Mesenchymal stem cell (in vitro differentiated cells and primary cell): ENCODE data around the gene RPL31.

Experiments used
- DNase-seq: peaks from one replicate; pipeline ENCODE4 v3.0.0-alpha.2; 2013
- H2AFZ ChIP-seq: one replicate; pipeline ENCODE4 v1.6.1; 2013; ENCODE audit warnings: low read depth, mild to moderate bottlenecking, control low read depth, inconsistent platforms, low read length, moderate library complexity
- H2AK5ac ChIP-seq: 2 replicates; pipeline ENCODE4 v1.6.1; 2013; ENCODE audit warnings: low read length, moderate library complexity, mild to moderate bottlenecking, inconsistent platforms; ENCODE audit not compliant: severe bottlenecking
- H2BK120ac ChIP-seq: one replicate; pipeline ENCODE4 v1.6.1; 2013; ENCODE audit warnings: low read depth, mild to moderate bottlenecking, inconsistent platforms, low read length, moderate library complexity
- H2BK12ac ChIP-seq, 2 experiments: one replicate each; pipeline ENCODE4 v1.6.1; 2013; ENCODE audit warnings: inconsistent platforms in 2 of 2, low read length in 2 of 2, mild to moderate bottlenecking in 2 of 2, moderate library complexity in 2 of 2, control low read depth in 1 of 2
- H2BK15ac ChIP-seq: one replicate; pipeline ENCODE4 v1.6.1; 2013; ENCODE audit warnings: mild to moderate bottlenecking, low read depth, inconsistent platforms; ENCODE audit not compliant: poor library complexity, severe bottlenecking
- H2BK5ac ChIP-seq: 2 replicates; pipeline ENCODE4 v1.6.1; 2013; ENCODE audit warnings: low read depth, mild to moderate bottlenecking, low read length, control low read depth, inconsistent platforms; ENCODE audit not compliant: poor library complexity, severe bottlenecking
- H3K14ac ChIP-seq, 2 experiments: one replicate each; pipeline ENCODE4 v1.6.1; 2013; ENCODE audit warnings: inconsistent platforms in 2 of 2, low read length in 2 of 2, control low read depth in 1 of 2, mild to moderate bottlenecking in 1 of 2, moderate library complexity in 1 of 2
- H3K18ac ChIP-seq, 2 experiments: one replicate each; pipeline ENCODE4 v1.6.1; 2013; ENCODE audit warnings: inconsistent platforms in 2 of 2, low read length in 2 of 2, control low read depth in 1 of 2, low read depth in 1 of 2, mild to moderate bottlenecking in 1 of 2
- H3K23ac ChIP-seq, 2 experiments: one replicate each; pipeline ENCODE4 v1.6.1; 2013; ENCODE audit warnings: inconsistent platforms in 2 of 2, low read length in 2 of 2, mild to moderate bottlenecking in 2 of 2, moderate library complexity in 2 of 2, control low read depth in 1 of 2
- H3K27ac ChIP-seq: 2 replicates; pipeline ENCODE4 v1.5.1; 2013; ENCODE audit warnings: mild to moderate bottlenecking, moderate library complexity, low read length, control low read depth, inconsistent platforms; ENCODE audit not compliant: poor library complexity, severe bottlenecking
- H3K27me3 ChIP-seq, 2 experiments: 2 replicates each; pipeline versions ENCODE4 v1.6.1 to v1.7.0; 2013; ENCODE audit warnings: low read length in 2 of 2, mild to moderate bottlenecking in 2 of 2, moderate library complexity in 2 of 2, control low read depth in 1 of 2, inconsistent platforms in 1 of 2; ENCODE audit not compliant: control insufficient read depth in 1 of 2, insufficient read depth in 1 of 2
- H3K36me3 ChIP-seq, 2 experiments: 2 replicates each; pipeline versions ENCODE4 v1.6.1 to v1.7.0; 2013; ENCODE audit warnings: low read length in 2 of 2, control low read depth in 1 of 2, inconsistent platforms in 1 of 2, low read depth in 1 of 2, mild to moderate bottlenecking in 1 of 2; ENCODE audit not compliant: insufficient read depth in 2 of 2, control insufficient read depth in 1 of 2
- H3K4ac ChIP-seq, 2 experiments: one replicate each; pipeline ENCODE4 v1.6.1; 2013; ENCODE audit warnings: inconsistent platforms in 2 of 2, low read length in 2 of 2, mild to moderate bottlenecking in 2 of 2, moderate library complexity in 2 of 2, control low read depth in 1 of 2, low read depth in 1 of 2
- H3K4me1 ChIP-seq: 2 replicates; pipeline ENCODE4 v1.6.1; 2013; ENCODE audit warnings: low read depth, low read length, control low read depth; ENCODE audit not compliant: control insufficient read depth, insufficient read depth
- H3K4me2 ChIP-seq: 2 replicates; pipeline ENCODE4 v1.6.1; 2013; ENCODE audit warnings: low read length, mild to moderate bottlenecking, inconsistent platforms; ENCODE audit not compliant: poor library complexity, severe bottlenecking
- H3K4me3 ChIP-seq, 2 experiments: 2 replicates each; pipeline versions ENCODE4 v1.5.1 to v1.7.0; 2013; ENCODE audit warnings: low read length in 2 of 2, mild to moderate bottlenecking in 2 of 2, control low read depth in 1 of 2, low read depth in 1 of 2; ENCODE audit not compliant: insufficient read depth in 1 of 2
- H3K79me1 ChIP-seq: replicated peaks from 2 replicates; pipeline ENCODE4 v1.6.1; 2013; ENCODE audit warnings: mild to moderate bottlenecking, control low read depth, low read length, inconsistent platforms; ENCODE audit not compliant: poor library complexity, severe bottlenecking
- H3K9ac ChIP-seq: 2 replicates; pipeline ENCODE4 v1.7.0; 2013; ENCODE audit warnings: mild to moderate bottlenecking, low read length, moderate library complexity
- H3K9me3 ChIP-seq: 2 replicates; pipeline ENCODE4 v1.7.0; 2013; ENCODE audit warnings: mild to moderate bottlenecking, low read length; ENCODE audit not compliant: control insufficient read depth
- H4K8ac ChIP-seq: one replicate; pipeline ENCODE4 v1.6.1; 2013; ENCODE audit warnings: inconsistent platforms, mild to moderate bottlenecking, low read length, moderate library complexity
- H4K91ac ChIP-seq: one replicate; pipeline ENCODE4 v1.6.1; 2013; ENCODE audit warnings: mild to moderate bottlenecking, low read length, inconsistent platforms
- WGBS: methylation state at CpG from one replicate; pipeline ENCODE4 v1.1.7; 2013; ENCODE audit warnings: mixed read lengths; 5-methylcytosine and 5-hydroxymethylcytosine counted together

RPL31 gene

GRCh38 chr2:101026923-101027469, 24.9 kb downstream of the RPL31 start:
- Histone ChIP-seq H2BK12ac (no peak overlapping the region), H3K23ac (no peak overlapping the region), H3K14ac (no peak overlapping the region), H2AK5ac (no peak overlapping the region), H4K8ac (peak overlapping the region; percentile 9), H4K91ac (no peak overlapping the region), H3K79me1 (no peaks in the 10 kb centered on the region), H2AFZ (no peak overlapping the region), H3K36me3 (peaks cover 13 to 75% of the 10 kb centered on the region in 2 experiments), H3K9ac (no peak overlapping the region), H2BK5ac (no peak overlapping the region), H2BK120ac (no peak overlapping the region), H3K4me2 (no peak overlapping the region), H3K27me3 (no peaks in the 10 kb centered on the region), H3K4me1 (peaks cover 2% of the 10 kb centered on the region), H3K18ac (no peak overlapping the region), H3K4me3 (no peak overlapping the region), H3K27ac (no peak overlapping the region), H3K9me3 (no peaks in the 10 kb centered on the region), H3K4ac (no peak overlapping the region), H2BK15ac (no peak overlapping the region)
- WGBS: 95% methylated on average over 15 of the region's 15 CpGs
- no peak for DNase-seq

- WGBS: 98% methylated on average over 8 of the region's 8 CpGs
- Histone ChIP-seq H3K23ac (no peak overlapping the region), H4K8ac (no peak overlapping the region), H2AFZ (no peak overlapping the region), H2AK5ac (no peak overlapping the region), H3K4ac (no peak overlapping the region), H2BK5ac (no peak overlapping the region), H3K18ac (no peak overlapping the region), H3K4me1 (peaks cover 2% of the 10 kb centered on the region), H3K79me1 (no peaks in the 10 kb centered on the region), H3K36me3 (peaks cover 13 to 77% of the 10 kb centered on the region in 2 experiments), H3K9me3 (no peaks in the 10 kb centered on the region), H3K4me3 (no peak overlapping the region), H3K14ac (no peak overlapping the region), H3K9ac (no peak overlapping the region), H2BK15ac (no peak overlapping the region), H3K27me3 (no peaks in the 10 kb centered on the region), H3K4me2 (no peak overlapping the region), H4K91ac (no peak overlapping the region), H3K27ac (no peak overlapping the region), H2BK12ac (no peak overlapping the region), H2BK120ac (no peak overlapping the region)
- no peak for DNase-seq
Measured at GRCh38 chr2:101027852-101028251, 25.8 kb downstream of the RPL31 start.

DNA sequence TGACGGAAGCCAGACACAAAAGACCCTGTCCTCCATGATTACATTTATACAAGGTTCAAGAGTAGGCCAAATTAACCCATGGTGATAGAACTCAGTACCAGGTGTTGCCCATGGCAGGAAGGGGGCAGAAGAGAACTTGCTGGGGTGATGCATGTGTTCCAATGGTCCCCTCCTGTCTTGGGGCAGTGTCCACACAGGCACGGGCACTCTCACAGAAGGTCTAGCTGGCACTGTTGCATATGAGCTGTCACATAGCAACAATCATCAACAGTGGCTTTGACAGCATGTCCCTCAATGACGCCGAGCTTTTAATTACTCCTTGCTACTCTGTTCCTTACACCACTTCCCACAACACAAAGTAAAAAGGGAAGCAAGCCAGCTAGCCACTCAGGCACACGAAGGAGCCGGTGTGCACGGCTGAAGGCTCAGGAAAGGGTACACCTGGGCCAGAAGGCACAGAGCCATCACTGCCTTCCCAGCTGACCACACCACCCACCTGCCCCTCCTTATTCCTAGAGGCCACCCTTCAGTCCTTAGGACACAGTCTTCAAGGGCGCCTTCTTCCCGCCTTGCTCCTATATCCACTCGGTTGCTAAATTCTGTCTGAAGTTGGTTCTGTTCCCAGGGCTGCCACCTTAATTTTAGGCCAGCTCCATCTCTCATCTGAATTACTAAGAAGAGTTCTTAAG, 28.9 kb downstream of the RPL31 start:
- Histone ChIP-seq H3K27ac (no peak overlapping the region), H2AFZ (no peak overlapping the region), H2BK12ac (no peak overlapping the region), H4K8ac (peak overlapping the region; percentile 62), H2BK5ac (no peak overlapping the region), H3K79me1 (no peaks in the 10 kb centered on the region), H2BK120ac (no peak overlapping the region), H4K91ac (peak overlapping the region; percentile 54), H2BK15ac (no peak overlapping the region), H3K4ac (no peak overlapping the region), H3K36me3 (peaks cover 25 to 89% of the 10 kb centered on the region in 2 experiments), H3K18ac (no peak overlapping the region), H3K14ac (peak overlapping the region in 1 of 2 experiments; percentile 1), H3K27me3 (no peaks in the 10 kb centered on the region), H3K9ac (no peak overlapping the region), H3K4me2 (no peak overlapping the region), H2AK5ac (no peak overlapping the region), H3K23ac (no peak overlapping the region), H3K4me1 (peaks cover 2% of the 10 kb centered on the region), H3K4me3 (no peak overlapping the region), H3K9me3 (no peaks in the 10 kb centered on the region)
- DNase-seq: no peak
- WGBS: 89% methylated on average over 10 of the region's 10 CpGs

DNA sequence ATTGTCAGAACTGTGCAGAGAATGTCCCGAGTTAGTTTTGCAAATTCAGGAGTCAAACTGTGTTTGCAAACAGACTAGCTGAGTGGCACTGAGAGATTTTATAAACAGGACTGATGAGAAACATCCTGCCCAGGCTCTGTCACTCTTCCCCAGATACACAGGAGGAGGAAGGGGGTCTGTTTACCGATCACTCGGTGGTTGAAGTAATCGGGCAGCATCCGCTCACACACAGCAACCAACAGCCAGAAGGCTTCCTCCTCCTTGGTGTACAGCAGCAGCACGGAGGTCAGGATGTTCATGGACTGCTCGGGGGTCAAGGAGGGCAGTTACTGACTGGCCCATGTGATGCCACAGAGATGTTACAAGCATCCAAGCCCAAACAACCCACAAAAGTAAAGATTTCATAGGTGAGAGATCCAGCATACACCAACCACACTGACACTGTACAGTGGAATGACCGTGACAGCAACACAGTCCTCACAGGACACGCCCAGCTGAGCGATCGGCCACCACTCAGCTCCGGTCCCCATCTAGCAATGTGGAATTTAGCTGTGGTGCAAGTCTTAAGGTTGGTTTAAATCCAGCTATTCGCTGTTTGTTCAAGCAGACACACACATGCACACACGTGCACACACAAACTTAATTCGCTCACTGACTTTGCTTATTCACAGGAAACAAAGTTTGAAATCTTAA, 30.1 kb downstream of the RPL31 start:
- Histone ChIP-seq H3K18ac (no peak overlapping the region), H2BK12ac (peak overlapping the region; percentile 6 to 25), H3K4me3 (no peak overlapping the region), H3K14ac (no peak overlapping the region), H3K4me2 (no peak overlapping the region), H3K23ac (no peak overlapping the region), H3K27me3 (no peaks in the 10 kb centered on the region), H4K91ac (no peak overlapping the region), H3K36me3 (peaks cover 24 to 84% of the 10 kb centered on the region in 2 experiments), H3K4ac (no peak overlapping the region), H2AFZ (no peak overlapping the region), H3K4me1 (no peaks in the 10 kb centered on the region), H2BK120ac (no peak overlapping the region), H2BK5ac (no peak overlapping the region), H2AK5ac (no peak overlapping the region), H4K8ac (no peak overlapping the region), H2BK15ac (no peak overlapping the region), H3K27ac (no peak overlapping the region), H3K9me3 (no peaks in the 10 kb centered on the region), H3K79me1 (no peaks in the 10 kb centered on the region), H3K9ac (no peak overlapping the region)
- 76% methylated on average over 15 of the region's 15 CpGs for WGBS
- DNase-seq: no peak
